ENCODE measurements around the gene SELE.

The SELE gene

GRCh38 chr1:169680377-169681019 lies 53.4 kb downstream of the SELE start:
- Histone ChIP-seq H3K79me1 (ENCODE audit: low read length) (no peaks in the 10 kb centered on the region), H3K4ac (ENCODE audit: low read depth, low read length) (no peak overlapping the region), H3K4me1 (ENCODE audit: control insufficient read depth, low read depth, low read length) (no peaks in the 10 kb centered on the region), H2AK5ac (ENCODE audit: low read length) (no peak overlapping the region), H3K18ac (ENCODE audit: low read length) (no peak overlapping the region), H2BK120ac (ENCODE audit: low read depth, low read length) (no peak overlapping the region), H3K27me3 (ENCODE audit: insufficient read depth, low read length, poor library complexity) (no peaks in the 10 kb centered on the region), H3K23ac (ENCODE audit: low read length) (no peak overlapping the region), H3K79me2 (ENCODE audit: control insufficient read depth, insufficient read depth, low read length) (no peaks in the 10 kb centered on the region), H4K5ac (ENCODE audit: low read length) (no peak overlapping the region), H3K27ac (ENCODE audit: low read depth, low read length) (no peak overlapping the region), H3K4me3 (ENCODE audit: low read length) (no peak overlapping the region), H3K4me2 (ENCODE audit: low read length) (no peak overlapping the region), H3K56ac (ENCODE audit: low read length) (no peak overlapping the region), H3K9ac (ENCODE audit: low read length) (no peak overlapping the region), H2BK15ac (replicated peaks; ENCODE audit: low read depth) (no peak overlapping the region), H2BK5ac (ENCODE audit: low read length) (no peak overlapping the region), H3K36me3 (ENCODE audit: control insufficient read depth, insufficient read depth, low read length) (no peaks in the 10 kb centered on the region), H4K8ac (ENCODE audit: low read depth, low read length) (no peak overlapping the region)
- WGBS (ENCODE audit: extremely low coverage, insufficient coverage, low lambda C conversion rate): no CpG with 5 or more reads among the region's 6 CpGs
- DNase-seq: no peak

DNA sequence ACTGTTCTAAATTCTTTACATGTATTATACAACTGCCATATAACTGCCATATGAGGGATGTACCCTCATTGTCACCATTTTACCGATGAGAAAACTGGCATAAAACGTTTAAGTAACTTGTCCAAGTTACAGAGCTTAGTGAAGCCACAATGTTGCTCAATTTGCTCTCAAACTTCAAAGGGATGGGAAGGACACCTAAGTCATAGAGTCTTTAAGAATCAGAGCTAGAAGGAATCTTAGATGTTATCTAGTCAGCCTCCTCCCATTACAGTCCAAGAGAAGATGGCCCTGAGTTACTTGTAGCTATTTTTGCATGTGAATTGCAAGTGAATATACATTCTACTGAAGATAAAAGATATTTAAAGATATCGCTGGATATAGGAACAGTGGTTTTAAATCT lies 54.2 kb downstream of the SELE start:
- Histone ChIP-seq H3K23ac (ENCODE audit: low read length) (no peak overlapping the region), H3K79me1 (ENCODE audit: low read length) (no peaks in the 10 kb centered on the region), H3K4me2 (ENCODE audit: low read length) (no peak overlapping the region), H3K4me1 (ENCODE audit: control insufficient read depth, low read depth, low read length) (no peaks in the 10 kb centered on the region), H3K56ac (ENCODE audit: low read length) (no peak overlapping the region), H3K18ac (ENCODE audit: low read length) (no peak overlapping the region), H3K4ac (ENCODE audit: low read depth, low read length) (no peak overlapping the region), H4K8ac (ENCODE audit: low read depth, low read length) (no peak overlapping the region), H3K36me3 (ENCODE audit: control insufficient read depth, insufficient read depth, low read length) (no peaks in the 10 kb centered on the region), H2BK5ac (ENCODE audit: low read length) (no peak overlapping the region), H3K9ac (ENCODE audit: low read length) (no peak overlapping the region), H4K5ac (ENCODE audit: low read length) (no peak overlapping the region), H2BK15ac (replicated peaks; ENCODE audit: low read depth) (no peak overlapping the region), H3K79me2 (ENCODE audit: control insufficient read depth, insufficient read depth, low read length) (no peaks in the 10 kb centered on the region), H2BK120ac (ENCODE audit: low read depth, low read length) (no peak overlapping the region), H3K4me3 (ENCODE audit: low read length) (no peak overlapping the region), H3K27me3 (ENCODE audit: insufficient read depth, low read length, poor library complexity) (no peaks in the 10 kb centered on the region), H3K27ac (ENCODE audit: low read depth, low read length) (no peak overlapping the region), H2AK5ac (ENCODE audit: low read length) (no peak overlapping the region)
- no peak for DNase-seq
- no CpG with 5 or more reads among the region's 3 CpGs for WGBS (ENCODE audit: extremely low coverage, insufficient coverage, low lambda C conversion rate)

- no CpG with 5 or more reads among the region's 2 CpGs for WGBS (ENCODE audit: extremely low coverage, insufficient coverage, low lambda C conversion rate)
These were observed 57.9 kb downstream of the SELE start for GRCh38 chr1:169676001-169676400.

More at GRCh38 chr1:169676001-169676400, 57.9 kb downstream of the SELE start:
- Histone ChIP-seq H3K4me2 (ENCODE audit: low read length) (no peak overlapping the region), H4K5ac (ENCODE audit: low read length) (no peak overlapping the region), H4K8ac (ENCODE audit: low read depth, low read length) (no peak overlapping the region), H2AK5ac (ENCODE audit: low read length) (no peak overlapping the region), H2BK5ac (ENCODE audit: low read length) (no peak overlapping the region), H3K18ac (ENCODE audit: low read length) (no peak overlapping the region), H3K79me2 (ENCODE audit: control insufficient read depth, insufficient read depth, low read length) (no peaks in the 10 kb centered on the region), H3K27me3 (ENCODE audit: insufficient read depth, low read length, poor library complexity) (no peaks in the 10 kb centered on the region), H2BK120ac (ENCODE audit: low read depth, low read length) (no peak overlapping the region), H2BK15ac (replicated peaks; ENCODE audit: low read depth) (no peak overlapping the region), H3K36me3 (ENCODE audit: control insufficient read depth, insufficient read depth, low read length) (no peaks in the 10 kb centered on the region), H3K56ac (ENCODE audit: low read length) (no peak overlapping the region), H3K4ac (ENCODE audit: low read depth, low read length) (no peak overlapping the region), H3K4me3 (ENCODE audit: low read length) (no peak overlapping the region), H3K23ac (ENCODE audit: low read length) (no peak overlapping the region), H3K27ac (ENCODE audit: low read depth, low read length) (no peak overlapping the region), H3K9ac (ENCODE audit: low read length) (no peak overlapping the region), H3K79me1 (ENCODE audit: low read length) (no peaks in the 10 kb centered on the region), H3K4me1 (ENCODE audit: control insufficient read depth, low read depth, low read length) (no peaks in the 10 kb centered on the region)
- no peak for DNase-seq
